ENCODE results near the gene CITED4. TPM values are rescaled to one million over a fixed set of nuclear protein-coding genes. Genes with fewer than 3 reads are reported as not detected.

Gene CITED4
- total RNA-seq, 1 experiment from 2014 or later = 9.5 TPM

GRCh38 chr1:40903106-40903505 lies 40.9 kb upstream of the CITED4 start:
- DNase-seq = no peak
- Histone ChIP-seq H4K91ac (ENCODE audit: insufficient read length, low read depth, low read length) (no peak overlapping the region), H3K18ac (ENCODE audit: insufficient read length, low read depth, low read length) (no peak overlapping the region), H3T11ph (ENCODE audit: low read length) (no peak overlapping the region), H3K4me1 (ENCODE audit: insufficient read depth, low read length) (no peaks in the 10 kb centered on the region; the same call in 1 of the 2 replicates), H2AK5ac (ENCODE audit: insufficient read length, low read length) (no peak overlapping the region), H3K23ac (ENCODE audit: insufficient read length, low read depth, low read length) (no peak overlapping the region), H3K56ac (ENCODE audit: insufficient read length, low read depth, low read length) (no peak overlapping the region), H3K14ac (ENCODE audit: insufficient read depth, low read length) (no peak overlapping the region), H3K79me2 (ENCODE audit: insufficient read depth, low read length) (no peaks in the 10 kb centered on the region), H4K5ac (ENCODE audit: insufficient read length, low read depth, low read length) (no peak overlapping the region), H2BK120ac (ENCODE audit: low read depth, low read length, poor library complexity, severe bottlenecking) (no peak overlapping the region), H3K4ac (ENCODE audit: low read depth, low read length) (no peak overlapping the region), H3K23me2 (ENCODE audit: insufficient read length, low read depth, low read length, poor library complexity, severe bottlenecking) (no peaks in the 10 kb centered on the region), H3K4me2 (ENCODE audit: insufficient read depth, insufficient read length, low read length) (no peak overlapping the region), H4K20me1 (ENCODE audit: control insufficient read depth, insufficient read depth, insufficient read length) (no peaks in the 10 kb centered on the region), H2BK15ac (ENCODE audit: low read depth, low read length) (no peak overlapping the region), H2BK5ac (ENCODE audit: insufficient read length, low read length) (no peak overlapping the region), H2AFZ (ENCODE audit: low read length) (no peak overlapping the region), H3K27me3 (ENCODE audit: insufficient read depth, low read length) (no peaks in the 10 kb centered on the region), H2BK12ac (ENCODE audit: insufficient read length, low read depth, low read length) (no peak overlapping the region), H3K79me1 (ENCODE audit: insufficient read depth, low read depth, low read length, poor library complexity, severe bottlenecking) (no peaks in the 10 kb centered on the region), H3K9me3 (ENCODE audit: control insufficient read depth, low read depth, low read length) (no peaks in the 10 kb centered on the region), H2BK20ac (ENCODE audit: low read depth, low read length, poor library complexity, severe bottlenecking) (no peak overlapping the region), H4K8ac (replicated peaks; ENCODE audit: insufficient read length, low read depth, low read length) (no peak overlapping the region), H3K9ac (ENCODE audit: extremely low read depth, insufficient read length, low read length) (no peak overlapping the region), H3K27ac (ENCODE audit: insufficient read length, low read depth, low read length) (no peak overlapping the region)
- Mint-ChIP-seq H3K4me1 (peaks cover 11 to 14% of the 10 kb centered on the region in 2 experiments; a peak in 3 of 4 replicates), H3K27me3 (ENCODE audit: low read depth) (no peaks in the 10 kb centered on the region), H3K36me3 (ENCODE audit: insufficient read depth in 1 of 3, low read depth in 3 of 3) (no peaks in the 10 kb centered on the region), H3K27ac (no peak overlapping the region), H3K9me3 (no peaks in the 10 kb centered on the region; a peak in 1 of 5 replicates), H3K4me3 (no peak overlapping the region)
- TF ChIP-seq CTCF (conservative IDR thresholded peaks at IDR 0.05) = no peak
- no CpG with 5 or more reads among the region's 1 CpG for WGBS (ENCODE audit: extremely low coverage, insufficient read length, low lambda C conversion rate)

Data from H9 (cell line).